Neural crest cell (in vitro differentiated cells): Measurements from ENCODE around the gene TRMT2A. TPM values are rescaled to one million over a fixed set of nuclear protein-coding genes. Genes with fewer than 3 reads are reported as not detected.
A peak's percentile ranks its signal among the peaks of the same experiment; 100 is the strongest.

Source experiments
- DNase-seq: peaks from one replicate; pipeline ENCODE4 v3.0.0; 2021; ENCODE audit warnings: low read depth, mixed read lengths, low spot score
- H3K27ac Mint-ChIP-seq: one replicate; pipeline ENCODE4 v1.8.0; 2021; ENCODE audit warnings: mild to moderate bottlenecking, mixed read lengths; ENCODE audit not compliant: unreplicated experiment
- H3K27me3 Mint-ChIP-seq: 2 replicates; pipeline ENCODE4 v1.8.0; 2021; ENCODE audit warnings: low read depth, mild to moderate bottlenecking, mixed read lengths
- H3K36me3 Mint-ChIP-seq: 2 replicates; pipeline ENCODE4 v1.8.0; 2021; ENCODE audit warnings: low read depth, mild to moderate bottlenecking, mixed read lengths
- H3K4me1 Mint-ChIP-seq: 2 replicates; pipeline ENCODE4 v1.8.0; 2021; ENCODE audit warnings: mixed read lengths
- H3K4me3 Mint-ChIP-seq: one replicate; pipeline ENCODE4 v1.8.0; 2021; ENCODE audit warnings: mild to moderate bottlenecking, mixed read lengths
- H3K9me3 Mint-ChIP-seq: 2 replicates; pipeline ENCODE4 v1.8.0; 2021; ENCODE audit warnings: mixed read lengths
- total RNA-seq: library from RNA; stranded (reverse); gene quantifications from 2 replicates; pipeline ENCODE4 v1.2.1, GENCODE V29; 2021
- TF ChIP-seq, protein P1 (sequence below): fragments of 200-600 bp; sonication (generic); conservative IDR thresholded peaks from 2 replicates; pipeline ENCODE4 v1.5.0; 2021; ENCODE audit warnings: antibody characterized with exemption, mild to moderate bottlenecking

The TRMT2A gene
- total RNA-seq, 1 donor from 2014 or later: 77.7 TPM

DNA sequence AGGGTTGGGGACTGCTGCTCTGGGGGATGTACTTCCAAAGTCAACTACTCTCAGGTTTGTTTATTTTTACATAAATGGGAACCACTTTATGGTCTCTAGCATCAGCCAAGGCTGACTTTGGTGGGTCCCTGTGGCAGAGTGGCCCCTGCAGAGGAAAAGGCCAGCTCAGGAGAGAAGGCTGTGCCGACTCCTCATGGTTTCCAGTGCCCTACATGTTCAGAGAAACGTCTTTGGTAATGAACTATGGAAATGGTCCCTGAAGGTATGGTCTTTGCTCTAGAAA, 11.5 kb upstream of the TRMT2A start:
- Mint-ChIP-seq H3K9me3 (no peaks in the 10 kb centered on the region), H3K27ac (no peak overlapping the region), H3K4me3 (peak overlapping the region; percentile 81), H3K27me3 (peaks cover 5% of the 10 kb centered on the region), H3K36me3 (peaks cover 9% of the 10 kb centered on the region), H3K4me1 (peaks cover 7% of the 10 kb centered on the region)
- DNase-seq: no peak
- TF ChIP-seq, protein P1, sequence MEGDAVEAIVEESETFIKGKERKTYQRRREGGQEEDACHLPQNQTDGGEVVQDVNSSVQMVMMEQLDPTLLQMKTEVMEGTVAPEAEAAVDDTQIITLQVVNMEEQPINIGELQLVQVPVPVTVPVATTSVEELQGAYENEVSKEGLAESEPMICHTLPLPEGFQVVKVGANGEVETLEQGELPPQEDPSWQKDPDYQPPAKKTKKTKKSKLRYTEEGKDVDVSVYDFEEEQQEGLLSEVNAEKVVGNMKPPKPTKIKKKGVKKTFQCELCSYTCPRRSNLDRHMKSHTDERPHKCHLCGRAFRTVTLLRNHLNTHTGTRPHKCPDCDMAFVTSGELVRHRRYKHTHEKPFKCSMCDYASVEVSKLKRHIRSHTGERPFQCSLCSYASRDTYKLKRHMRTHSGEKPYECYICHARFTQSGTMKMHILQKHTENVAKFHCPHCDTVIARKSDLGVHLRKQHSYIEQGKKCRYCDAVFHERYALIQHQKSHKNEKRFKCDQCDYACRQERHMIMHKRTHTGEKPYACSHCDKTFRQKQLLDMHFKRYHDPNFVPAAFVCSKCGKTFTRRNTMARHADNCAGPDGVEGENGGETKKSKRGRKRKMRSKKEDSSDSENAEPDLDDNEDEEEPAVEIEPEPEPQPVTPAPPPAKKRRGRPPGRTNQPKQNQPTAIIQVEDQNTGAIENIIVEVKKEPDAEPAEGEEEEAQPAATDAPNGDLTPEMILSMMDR: no peak

- no peaks in the 10 kb centered on the region for H3K9me3 Mint-ChIP-seq
- no peak overlapping the region for H3K27ac Mint-ChIP-seq
- peak overlapping the region; percentile 81 for H3K4me3 Mint-ChIP-seq
- peaks cover 5% of the 10 kb centered on the region for H3K27me3 Mint-ChIP-seq
- TF ChIP-seq, protein P1: no peak
- no peak for DNase-seq
- H3K36me3 Mint-ChIP-seq: peaks cover 9% of the 10 kb centered on the region
- H3K4me1 Mint-ChIP-seq: peaks cover 3% of the 10 kb centered on the region
These were observed 11.0 kb upstream of the TRMT2A start for GRCh38 chr22:20127869-20128618.

GRCh38 chr22:20127318-20127868, 10.4 kb upstream of the TRMT2A start:
- H3K4me3 Mint-ChIP-seq: peak overlapping the region; percentile 81
- DNase-seq: no peak
- H3K27ac Mint-ChIP-seq: peak overlapping the region; percentile 71
- H3K4me1 Mint-ChIP-seq: no peaks in the 10 kb centered on the region
- H3K27me3 Mint-ChIP-seq: peaks cover 5% of the 10 kb centered on the region
- TF ChIP-seq, protein P1: no peak
- peaks cover 9% of the 10 kb centered on the region for H3K36me3 Mint-ChIP-seq
- H3K9me3 Mint-ChIP-seq: no peaks in the 10 kb centered on the region

DNA sequence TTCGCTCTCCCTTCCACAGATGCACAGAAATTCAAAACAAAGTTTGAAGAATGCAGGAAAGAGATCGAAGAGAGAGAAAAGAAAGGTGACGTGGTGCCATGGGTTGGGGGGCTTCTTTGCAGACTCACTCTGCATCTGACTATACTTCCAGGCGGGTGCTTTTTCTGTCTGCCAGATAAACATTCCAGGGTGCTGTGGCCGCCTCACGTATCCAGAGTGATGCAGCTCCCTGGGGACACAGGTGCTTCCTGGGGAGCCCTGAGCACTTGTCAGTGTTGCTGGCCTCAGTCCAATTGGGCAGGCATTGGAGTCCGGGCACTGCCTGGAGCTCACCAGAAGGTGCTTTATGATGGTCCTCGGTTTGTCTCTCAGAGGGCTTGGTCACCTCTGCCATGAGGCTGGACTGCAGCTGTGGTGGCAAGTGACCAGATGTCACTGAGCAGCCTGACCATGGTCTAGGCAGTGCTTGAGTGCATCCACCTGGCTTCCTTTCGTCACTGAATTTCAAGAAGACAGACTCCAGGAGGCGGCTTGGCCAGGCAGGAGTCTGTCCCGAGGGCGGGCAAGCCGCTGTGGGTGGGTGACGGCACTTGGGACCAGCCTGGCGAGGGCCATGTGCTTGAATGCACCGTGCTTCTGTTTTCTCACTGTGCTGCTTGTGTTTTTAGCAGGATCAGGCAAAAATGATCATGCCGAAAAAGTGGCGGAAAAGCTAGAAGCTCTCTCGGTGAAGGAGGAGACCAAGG, 9.4 kb upstream of the TRMT2A start:
- H3K4me3 Mint-ChIP-seq: peak overlapping the region; percentile 64
- peaks cover 9% of the 10 kb centered on the region for H3K4me1 Mint-ChIP-seq
- no peak for DNase-seq
- TF ChIP-seq, protein P1: no peak
- no peaks in the 10 kb centered on the region for H3K9me3 Mint-ChIP-seq
- peaks cover 9% of the 10 kb centered on the region for H3K36me3 Mint-ChIP-seq
- no peak overlapping the region for H3K27ac Mint-ChIP-seq
- H3K27me3 Mint-ChIP-seq: peaks cover 5% of the 10 kb centered on the region

DNA sequence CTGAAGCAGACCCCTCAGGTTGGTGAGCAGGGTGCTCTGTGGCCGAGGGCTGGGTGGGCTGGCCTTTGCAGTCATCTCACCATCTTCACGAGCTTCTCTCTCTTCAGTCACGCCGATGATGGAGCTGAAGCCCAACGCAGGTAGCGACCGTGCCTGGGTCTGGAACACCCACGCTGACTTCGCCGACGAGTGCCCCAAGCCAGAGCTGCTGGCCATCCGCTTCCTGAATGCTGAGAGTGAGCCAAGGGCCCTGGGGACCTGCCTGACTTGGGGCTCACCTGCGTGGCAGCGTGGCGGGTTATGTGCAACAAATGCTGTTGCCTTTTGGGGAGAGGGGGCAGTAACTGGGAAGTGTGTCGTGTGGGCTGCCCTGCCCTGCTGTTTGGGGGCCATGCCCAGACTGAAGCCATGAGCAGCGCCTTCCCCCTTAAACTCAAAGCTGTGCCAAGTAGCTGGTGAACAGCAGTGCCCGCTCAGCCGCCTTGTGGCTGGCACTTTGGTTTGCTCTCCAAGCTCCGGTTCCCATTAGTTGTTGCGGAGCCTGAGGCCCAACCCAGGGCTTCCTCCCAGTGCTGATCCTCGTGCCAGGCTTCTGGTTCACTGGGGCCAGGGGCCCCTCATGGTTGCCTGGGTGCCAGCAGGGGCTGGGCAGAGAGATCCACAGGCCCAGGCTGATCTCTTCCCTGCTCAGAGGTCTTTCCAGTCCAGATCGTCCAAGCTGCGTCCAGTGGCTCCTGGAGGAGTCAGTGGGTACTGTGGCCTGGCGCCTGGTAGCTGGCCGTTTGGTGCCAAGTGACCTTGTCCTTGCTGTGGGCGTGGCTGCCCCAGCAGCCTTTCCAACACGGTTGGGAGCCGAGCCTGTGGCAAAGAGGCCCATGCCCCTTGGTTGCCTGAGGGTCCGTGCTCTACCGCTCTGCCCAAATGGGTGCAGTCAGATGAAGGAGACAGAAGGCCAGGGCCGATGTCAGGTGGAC, 8.5 kb upstream of the TRMT2A start:
- H3K27ac Mint-ChIP-seq: no peak overlapping the region

More for the DNA sequence above, 8.5 kb upstream of the TRMT2A start:
- H3K9me3 Mint-ChIP-seq: no peaks in the 10 kb centered on the region
- H3K27me3 Mint-ChIP-seq: peaks cover 5% of the 10 kb centered on the region
- peak overlapping the region; percentile 64 for H3K4me3 Mint-ChIP-seq
- peaks cover 9% of the 10 kb centered on the region for H3K36me3 Mint-ChIP-seq
- no peak for DNase-seq
- TF ChIP-seq, protein P1: no peak
- H3K4me1 Mint-ChIP-seq: peaks cover 9% of the 10 kb centered on the region
